ENCODE measurements around the gene CHD2. TPM values are rescaled to one million over a fixed set of nuclear protein-coding genes. Genes with fewer than 3 reads are reported as not detected.

CHD2 gene
- total RNA-seq, 1 experiment from 2014 or later = 129 TPM

DNA sequence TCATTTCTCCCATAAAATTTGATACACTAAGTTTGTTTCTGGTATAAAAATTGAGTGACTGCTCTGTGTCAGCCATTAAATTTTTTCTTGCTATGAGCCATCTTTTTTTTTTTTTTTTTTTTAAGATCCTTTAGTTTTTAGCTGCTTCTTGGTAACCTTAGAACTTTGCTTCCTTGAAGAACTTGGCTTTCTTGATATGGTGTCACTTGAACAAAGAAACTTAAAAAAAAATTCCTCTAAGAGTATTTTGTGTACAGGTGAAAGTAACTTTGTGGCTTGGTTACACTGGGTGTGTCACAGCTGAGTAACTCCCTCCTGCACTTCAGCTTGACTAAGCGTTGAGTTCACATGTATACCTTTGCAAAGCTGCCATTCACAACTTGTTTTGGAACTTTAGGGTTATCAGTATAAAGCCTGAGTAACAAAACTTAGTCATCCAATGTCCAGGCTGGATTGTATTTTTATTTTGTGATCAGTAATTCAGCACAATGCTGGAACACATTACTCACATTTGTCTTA, 6.5 kb downstream of the CHD2 start:
- no TSS peak for BruUV-seq (replicated peaks)
- peaks cover 48% of the 10 kb centered on the region for H3K4me1 Mint-ChIP-seq (ENCODE audit: insufficient read depth, unreplicated experiment)

DNA sequence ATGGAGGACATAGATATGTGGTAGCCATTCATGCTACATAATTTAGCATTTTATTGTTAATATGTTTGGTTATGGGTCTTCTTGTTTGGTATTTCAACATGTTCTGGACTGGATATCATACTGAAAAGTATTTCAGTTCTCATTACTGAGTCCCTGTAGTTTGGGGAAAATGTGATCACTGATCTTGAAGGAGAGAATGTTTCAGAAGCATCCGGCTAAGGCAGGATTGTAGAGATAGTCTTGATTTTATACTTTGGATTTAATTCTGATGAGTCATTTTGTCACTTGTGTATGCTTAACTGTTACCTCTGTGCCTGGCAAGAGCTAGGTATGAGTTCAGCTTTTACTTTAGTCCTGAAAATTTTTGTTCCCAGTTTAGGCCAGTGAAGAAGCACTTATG, 7.1 kb downstream of the CHD2 start:
- CTCF ChIA-PET = interaction anchor here (0.6 to 3.9 kb wide), 8 partner anchors 9 to 817 kb away, joined by 3 to 24 read pairs (median 5); no protein-coding TSS in a partner anchor
- H3K4me1 Mint-ChIP-seq (ENCODE audit: insufficient read depth, unreplicated experiment) = peaks cover 48% of the 10 kb centered on the region
- no TSS peak for BruUV-seq (replicated peaks)
- peak overlapping the region; percentile 99 for H3K27ac Mint-ChIP-seq (ENCODE audit: low read depth, unreplicated experiment)
- peak overlapping the region; percentile 91 for H3K4me3 Mint-ChIP-seq (ENCODE audit: unreplicated experiment)
- no peaks in the 10 kb centered on the region for H3K9me3 Mint-ChIP-seq (ENCODE audit: unreplicated experiment)
- TF ChIP-seq, protein P1, sequence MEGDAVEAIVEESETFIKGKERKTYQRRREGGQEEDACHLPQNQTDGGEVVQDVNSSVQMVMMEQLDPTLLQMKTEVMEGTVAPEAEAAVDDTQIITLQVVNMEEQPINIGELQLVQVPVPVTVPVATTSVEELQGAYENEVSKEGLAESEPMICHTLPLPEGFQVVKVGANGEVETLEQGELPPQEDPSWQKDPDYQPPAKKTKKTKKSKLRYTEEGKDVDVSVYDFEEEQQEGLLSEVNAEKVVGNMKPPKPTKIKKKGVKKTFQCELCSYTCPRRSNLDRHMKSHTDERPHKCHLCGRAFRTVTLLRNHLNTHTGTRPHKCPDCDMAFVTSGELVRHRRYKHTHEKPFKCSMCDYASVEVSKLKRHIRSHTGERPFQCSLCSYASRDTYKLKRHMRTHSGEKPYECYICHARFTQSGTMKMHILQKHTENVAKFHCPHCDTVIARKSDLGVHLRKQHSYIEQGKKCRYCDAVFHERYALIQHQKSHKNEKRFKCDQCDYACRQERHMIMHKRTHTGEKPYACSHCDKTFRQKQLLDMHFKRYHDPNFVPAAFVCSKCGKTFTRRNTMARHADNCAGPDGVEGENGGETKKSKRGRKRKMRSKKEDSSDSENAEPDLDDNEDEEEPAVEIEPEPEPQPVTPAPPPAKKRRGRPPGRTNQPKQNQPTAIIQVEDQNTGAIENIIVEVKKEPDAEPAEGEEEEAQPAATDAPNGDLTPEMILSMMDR (IDR thresholded peaks at IDR 0.05; ENCODE audit: unreplicated experiment) = no peak
- H3K27me3 Mint-ChIP-seq (ENCODE audit: insufficient read depth, unreplicated experiment) = no peaks in the 10 kb centered on the region
- intact Hi-C loops (cut with micrococcal nuclease) = no loop called here
- peak; percentile 24 for DNase-seq (ENCODE audit: unreplicated experiment)
- H3K36me3 Mint-ChIP-seq (ENCODE audit: insufficient read depth, unreplicated experiment) = peaks cover 91% of the 10 kb centered on the region
- POLR2A ChIA-PET = interaction anchor here (0.6 to 11.6 kb wide), 13 partner anchors 10 to 110 kb away, joined by 3 to 850 read pairs (median 16); no protein-coding TSS in a partner anchor

More for the DNA sequence above, 6.5 kb downstream of the CHD2 start:
- Mint-ChIP-seq H3K36me3 (ENCODE audit: insufficient read depth, unreplicated experiment) (peaks cover 91% of the 10 kb centered on the region), H3K4me3 (ENCODE audit: unreplicated experiment) (peak overlapping the region; percentile 91), H3K9me3 (ENCODE audit: unreplicated experiment) (no peaks in the 10 kb centered on the region), H3K27ac (ENCODE audit: low read depth, unreplicated experiment) (peak overlapping the region; percentile 99), H3K27me3 (ENCODE audit: insufficient read depth, unreplicated experiment) (no peaks in the 10 kb centered on the region)
- DNase-seq (ENCODE audit: unreplicated experiment) = peak; percentile 77
- ChIA-PET CTCF (interaction anchor here (0.6 to 3.9 kb wide), 5 partner anchors 10 to 110 kb away, joined by 3 to 24 read pairs (median 6); no protein-coding TSS in a partner anchor), POLR2A (interaction anchor here (0.6 to 11.6 kb wide), 15 partner anchors 10 to 109 kb away, joined by 3 to 850 read pairs (median 12); no protein-coding TSS in a partner anchor)
- TF ChIP-seq, protein P1 (IDR thresholded peaks at IDR 0.05; ENCODE audit: unreplicated experiment) = no peak
- intact Hi-C loops (cut with micrococcal nuclease) = no loop called here

- H3K4me1 Mint-ChIP-seq (ENCODE audit: insufficient read depth, unreplicated experiment) = peaks cover 51% of the 10 kb centered on the region
- peaks cover 90% of the 10 kb centered on the region for H3K36me3 Mint-ChIP-seq (ENCODE audit: insufficient read depth, unreplicated experiment)
- H3K27me3 Mint-ChIP-seq (ENCODE audit: insufficient read depth, unreplicated experiment) = no peaks in the 10 kb centered on the region
- ChIA-PET CTCF (interaction anchor here (0.5 to 3.9 kb wide), 11 partner anchors 8 to 818 kb away, joined by 3 to 24 read pairs (median 4); no protein-coding TSS in a partner anchor), POLR2A (interaction anchor here (1.1 to 11.6 kb wide), 13 partner anchors 8 to 1041 kb away, joined by 3 to 850 read pairs (median 18); partner anchors contain the start of gene CHD2)
- H3K9me3 Mint-ChIP-seq (ENCODE audit: unreplicated experiment) = no peaks in the 10 kb centered on the region
- peak overlapping the region; percentile 99 for H3K27ac Mint-ChIP-seq (ENCODE audit: low read depth, unreplicated experiment)
- TF ChIP-seq, protein P1 (IDR thresholded peaks at IDR 0.05; ENCODE audit: unreplicated experiment) = no peak
- H3K4me3 Mint-ChIP-seq (ENCODE audit: unreplicated experiment) = peak overlapping the region; percentile 91
- no TSS peak for BruUV-seq (replicated peaks)
- DNase-seq (ENCODE audit: unreplicated experiment) = peak; percentile 56
- intact Hi-C loops (cut with micrococcal nuclease) = no loop called here
Measured at GRCh38 chr15:92907896-92908712, 8.0 kb downstream of the CHD2 start.

- Mint-ChIP-seq H3K4me3 (ENCODE audit: unreplicated experiment) (peak overlapping the region; percentile 91), H3K27ac (ENCODE audit: low read depth, unreplicated experiment) (peak overlapping the region; percentile 99), H3K36me3 (ENCODE audit: insufficient read depth, unreplicated experiment) (peaks cover 89% of the 10 kb centered on the region), H3K4me1 (ENCODE audit: insufficient read depth, unreplicated experiment) (peaks cover 55% of the 10 kb centered on the region), H3K27me3 (ENCODE audit: insufficient read depth, unreplicated experiment) (no peaks in the 10 kb centered on the region), H3K9me3 (ENCODE audit: unreplicated experiment) (no peaks in the 10 kb centered on the region)
- TF ChIP-seq, protein P1 (IDR thresholded peaks at IDR 0.05; ENCODE audit: unreplicated experiment) = no peak
- POLR2A ChIA-PET = interaction anchor here (1.1 to 11.6 kb wide), 13 partner anchors 8 to 1042 kb away, joined by 3 to 850 read pairs (median 18); partner anchors contain the start of gene CHD2
- BruUV-seq (replicated peaks) = no TSS peak
- intact Hi-C loops (cut with micrococcal nuclease) = no loop called here
- CTCF ChIA-PET = interaction anchor here (0.5 to 3.9 kb wide), 9 partner anchors 8 to 818 kb away, joined by 3 to 24 read pairs (median 6); no protein-coding TSS in a partner anchor
- no peak for DNase-seq (ENCODE audit: unreplicated experiment)
Measured at GRCh38 chr15:92908713-92909057, 8.6 kb downstream of the CHD2 start.

All from MCF 10A (cell line).